A549 treated with DMSO at 1 μM for 4 hours (cell line): ENCODE results near the gene MS4A5. TPM values are rescaled to one million over a fixed set of nuclear protein-coding genes. Genes with fewer than 3 reads are reported as not detected.

ENCODE experiments used
- total RNA-seq: library from RNA; stranded (reverse); fragments of 200-300 nt; extraction: Qiagen RNA extraction; gene quantifications from 5 replicates; pipeline ENCODE4 v1.2.3, GENCODE V29; 2022; ENCODE audit warnings: low read depth

The MS4A5 gene, protein sequence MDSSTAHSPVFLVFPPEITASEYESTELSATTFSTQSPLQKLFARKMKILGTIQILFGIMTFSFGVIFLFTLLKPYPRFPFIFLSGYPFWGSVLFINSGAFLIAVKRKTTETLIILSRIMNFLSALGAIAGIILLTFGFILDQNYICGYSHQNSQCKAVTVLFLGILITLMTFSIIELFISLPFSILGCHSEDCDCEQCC
- not detected in 5 replicates for total RNA-seq

DNA sequence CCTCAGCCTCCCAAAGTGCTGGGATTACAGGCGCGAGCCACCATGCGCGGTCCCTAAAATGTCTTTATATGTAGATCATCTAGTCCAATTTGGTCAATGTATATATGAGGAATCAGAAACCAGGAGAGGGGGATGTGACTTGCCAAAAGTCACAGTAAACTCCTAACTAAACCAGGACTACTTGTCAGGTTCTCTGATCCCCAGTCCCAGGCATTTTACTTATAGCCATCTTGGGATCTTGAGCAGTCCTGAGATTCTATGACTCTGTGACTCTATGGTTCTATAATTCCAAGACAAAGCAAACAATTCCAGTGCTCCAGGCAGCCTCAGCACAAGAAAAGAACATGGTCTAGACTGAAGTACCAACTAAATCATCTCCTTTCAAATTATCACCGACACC is at the start of gene MS4A5:
Gene MS4A5, plus strand, starts transcription at position 301 of the 400 bp plus-strand sequence. CDS start 103 bp downstream, outside the sequence.

DNA sequence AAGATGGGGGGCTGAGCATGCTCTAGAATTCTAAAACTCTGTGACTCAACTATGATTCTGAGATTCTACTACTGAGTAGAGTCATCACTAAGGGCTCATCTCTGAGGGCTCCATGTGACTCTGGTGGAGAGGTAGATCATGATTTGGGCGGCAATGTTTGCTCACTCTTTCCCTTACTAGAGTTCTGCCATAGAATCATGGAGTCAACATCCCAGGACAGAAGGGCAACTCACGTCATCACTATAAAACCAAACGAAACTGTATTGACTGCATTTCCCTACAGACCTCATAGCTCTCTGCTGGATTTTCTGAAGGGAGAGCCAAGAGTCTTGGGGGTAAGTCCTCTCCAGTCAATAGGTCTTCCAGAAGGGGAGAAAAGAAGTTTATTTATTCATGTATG is 33.0 kb upstream of the MS4A5 start, which contains the start of gene MS4A14:
Gene MS4A14, plus strand, starts transcription at position 78 of the 400 bp plus-strand sequence. Its CDS starts 120 bp downstream, at position 198.

GRCh38 chr11:60455531-60456042 is 26.2 kb downstream of the MS4A5 start, which contains the start of gene MS4A1:
TSS of gene MS4A1 (plus strand) at chr11:60455847. CDS start at chr11:60462375, 6,528 bp downstream.

GRCh38 chr11:60492488-60493009 is 63.2 kb downstream of the MS4A5 start, which contains the start of gene MS4A12:
TSS of gene MS4A12 (plus strand) at chr11:60492778. CDS start at chr11:60497319, 4,541 bp downstream.

Other genes starting within 250 kb of the MS4A5 start
- not detected in 5 replicates for gene MS4A6A, start 246.5 kb upstream of the MS4A5 start, total RNA-seq
- not detected in 5 replicates for gene MS4A4E, start 186.4 kb upstream of the MS4A5 start, total RNA-seq
- gene MS4A4A, start 148.9 kb upstream of the MS4A5 start, total RNA-seq = not detected in 5 replicates
- not detected in 5 replicates for gene MS4A6E, start 102.3 kb upstream of the MS4A5 start, total RNA-seq
- gene MS4A7, start 51.0 kb upstream of the MS4A5 start, total RNA-seq = not detected in 5 replicates
- not detected in 5 replicates for gene MS4A14, start 33.1 kb upstream of the MS4A5 start, total RNA-seq
- not detected in 5 replicates for gene MS4A1, start 26.3 kb downstream of the MS4A5 start, total RNA-seq
- not detected in 5 replicates for gene MS4A12, start 63.2 kb downstream of the MS4A5 start, total RNA-seq
- gene MS4A13, start 85.8 kb downstream of the MS4A5 start, total RNA-seq = not detected in 5 replicates